Cardiac fibroblast (primary cell): ENCODE data around the gene ARMC3.

Experiments
- DNase-seq, 2 donors: peaks; one replicate each; pipeline versions ENCODE4 v3.0.0 to v3.0.0-alpha.2; 2010; ENCODE audit warnings: low read depth in 2 of 2
- H3K4me3 ChIP-seq, 2 donors: replicated peaks in 1 of 2; 1 replicate in 1 of 2; 2 replicates in 1 of 2; pipeline ENCODE4 v1.5.1; 2011; ENCODE audit warnings: low read depth in 2 of 2, low read length in 2 of 2, mild to moderate bottlenecking in 2 of 2, moderate library complexity in 1 of 2
- TF ChIP-seq, protein P1 (sequence below): IDR thresholded peaks from one replicate; pipeline ENCODE4 v1.5.1; 2011; ENCODE audit warnings: low read depth, mild to moderate bottlenecking, low read length, inconsistent platforms

The ARMC3 gene

DNA sequence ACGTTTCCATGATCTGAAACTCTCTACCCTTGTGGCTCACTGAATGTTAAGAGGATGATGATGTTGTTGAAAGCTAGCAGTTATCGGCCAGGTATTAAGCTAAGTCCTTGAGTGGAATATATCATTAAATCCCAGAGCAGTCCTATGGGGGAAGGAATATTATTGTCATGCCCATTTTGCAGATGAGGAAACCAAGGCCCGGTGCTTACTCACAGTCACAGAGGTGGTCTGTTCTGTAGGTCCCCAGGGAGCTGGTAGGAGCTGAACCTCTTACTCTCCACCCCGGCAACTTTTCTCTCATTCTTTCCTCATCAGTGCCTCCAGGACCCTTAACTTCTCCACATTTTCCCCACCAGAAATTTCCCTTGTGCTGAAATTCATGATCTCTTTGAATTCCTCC is 62.6 kb downstream of the ARMC3 start:
- DNase-seq: no peak
- H3K4me3 ChIP-seq: no peak overlapping the region
- TF ChIP-seq, protein P1, sequence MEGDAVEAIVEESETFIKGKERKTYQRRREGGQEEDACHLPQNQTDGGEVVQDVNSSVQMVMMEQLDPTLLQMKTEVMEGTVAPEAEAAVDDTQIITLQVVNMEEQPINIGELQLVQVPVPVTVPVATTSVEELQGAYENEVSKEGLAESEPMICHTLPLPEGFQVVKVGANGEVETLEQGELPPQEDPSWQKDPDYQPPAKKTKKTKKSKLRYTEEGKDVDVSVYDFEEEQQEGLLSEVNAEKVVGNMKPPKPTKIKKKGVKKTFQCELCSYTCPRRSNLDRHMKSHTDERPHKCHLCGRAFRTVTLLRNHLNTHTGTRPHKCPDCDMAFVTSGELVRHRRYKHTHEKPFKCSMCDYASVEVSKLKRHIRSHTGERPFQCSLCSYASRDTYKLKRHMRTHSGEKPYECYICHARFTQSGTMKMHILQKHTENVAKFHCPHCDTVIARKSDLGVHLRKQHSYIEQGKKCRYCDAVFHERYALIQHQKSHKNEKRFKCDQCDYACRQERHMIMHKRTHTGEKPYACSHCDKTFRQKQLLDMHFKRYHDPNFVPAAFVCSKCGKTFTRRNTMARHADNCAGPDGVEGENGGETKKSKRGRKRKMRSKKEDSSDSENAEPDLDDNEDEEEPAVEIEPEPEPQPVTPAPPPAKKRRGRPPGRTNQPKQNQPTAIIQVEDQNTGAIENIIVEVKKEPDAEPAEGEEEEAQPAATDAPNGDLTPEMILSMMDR: no peak

DNA sequence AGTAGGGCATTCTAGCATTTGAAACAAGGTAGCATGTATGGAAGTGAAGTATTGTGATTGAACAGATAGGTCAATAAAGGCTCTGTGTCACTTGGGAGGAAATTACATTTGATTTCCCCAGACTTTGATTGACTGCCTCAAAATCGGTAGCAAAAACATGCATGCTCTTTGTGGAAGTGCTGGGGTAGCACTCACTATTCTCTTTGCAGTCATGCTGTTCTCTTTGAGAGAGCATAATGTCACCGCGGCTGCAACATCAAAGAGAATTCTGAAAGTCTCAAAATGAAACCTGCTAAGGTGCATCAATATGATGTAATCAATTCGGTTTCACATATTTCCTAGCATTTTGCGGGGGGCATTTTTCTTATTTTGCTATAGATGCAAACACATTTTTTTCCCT is 64.2 kb downstream of the ARMC3 start:
- H3K4me3 ChIP-seq: no peak overlapping the region
- DNase-seq: no peak
- TF ChIP-seq, protein P1: no peak

DNA sequence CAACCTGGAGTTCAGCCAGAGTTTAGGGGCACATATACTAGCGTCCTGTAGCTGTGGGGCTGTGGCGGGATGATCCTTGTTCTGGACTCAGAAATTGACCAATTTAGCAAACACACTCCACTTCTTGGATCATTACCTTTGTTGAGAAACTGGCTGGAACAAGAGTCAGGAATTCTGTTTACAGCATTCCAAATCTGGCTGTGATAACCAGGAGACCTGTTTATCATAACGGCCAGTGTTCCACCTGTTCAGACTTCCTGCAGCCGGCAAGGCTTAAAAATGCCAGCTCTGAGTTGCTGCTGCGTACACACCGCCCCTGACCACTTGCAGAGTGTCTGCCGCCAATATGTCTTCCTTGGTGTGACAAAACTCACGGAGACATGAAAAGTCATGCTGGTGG is 64.8 kb downstream of the ARMC3 start:
- TF ChIP-seq, protein P1: no peak
- DNase-seq: no peak
- H3K4me3 ChIP-seq: no peak overlapping the region

DNA sequence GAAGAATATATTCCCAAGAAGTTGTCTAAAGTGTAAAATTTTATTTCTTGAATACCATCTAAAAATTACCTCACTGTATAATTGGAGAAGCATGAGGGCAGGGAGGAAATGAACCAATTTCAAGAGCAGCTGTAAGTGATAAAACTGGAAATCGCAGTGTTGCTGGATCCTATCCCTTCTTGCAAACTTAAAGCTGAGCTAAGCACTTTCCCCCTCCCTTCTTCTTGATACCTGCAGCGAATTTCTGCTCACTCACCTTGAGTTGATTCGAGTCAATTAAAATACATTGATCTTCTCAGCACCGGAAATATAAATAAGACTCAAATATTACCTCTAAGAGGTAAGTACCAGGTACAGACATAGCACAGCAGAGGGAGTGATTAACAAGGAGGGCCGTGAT is 65.5 kb downstream of the ARMC3 start:
- H3K4me3 ChIP-seq: no peak overlapping the region
- no peak for DNase-seq
- TF ChIP-seq, protein P1: no peak

DNA sequence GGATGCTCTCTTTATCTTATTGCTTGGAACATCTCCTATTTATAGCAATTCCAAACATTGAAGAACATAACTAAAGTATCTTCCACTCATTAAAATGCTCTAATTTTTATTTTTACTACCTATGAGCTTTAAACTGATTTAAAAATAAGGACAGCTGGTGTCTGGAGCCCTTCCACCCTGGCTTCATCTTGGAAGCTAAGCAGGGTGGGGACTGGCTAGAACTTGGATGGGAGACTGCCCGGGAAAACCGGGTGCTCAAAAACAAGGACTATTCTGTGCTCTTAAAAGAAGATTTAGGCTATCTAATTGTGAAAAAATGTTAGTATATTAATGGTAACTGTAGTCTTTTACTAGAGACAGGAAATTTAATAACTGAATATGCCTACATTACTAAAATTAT is 69.2 kb downstream of the ARMC3 start:
- peak; percentile 55 to 72 for DNase-seq
- TF ChIP-seq, protein P1: no peak
- H3K4me3 ChIP-seq: no peak overlapping the region

DNA sequence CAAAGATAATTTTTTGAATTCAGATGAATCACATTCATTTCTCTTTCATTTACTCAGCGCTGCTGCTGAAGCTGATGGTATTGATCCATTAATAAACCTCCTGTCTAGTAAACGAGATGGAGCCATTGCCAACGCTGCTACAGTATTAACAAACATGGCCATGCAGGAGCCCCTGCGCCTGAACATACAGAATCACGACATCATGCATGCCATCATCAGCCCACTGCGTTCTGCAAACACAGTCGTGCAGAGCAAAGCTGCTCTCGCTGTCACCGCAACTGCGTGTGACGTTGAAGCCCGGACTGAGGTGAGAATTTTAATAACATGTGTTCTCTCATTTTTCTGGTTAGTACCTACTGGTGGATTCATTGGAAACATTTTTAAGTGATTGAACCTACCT is 70.2 kb downstream of the ARMC3 start:
- TF ChIP-seq, protein P1: no peak
- no peak for DNase-seq
- no peak overlapping the region for H3K4me3 ChIP-seq

DNA sequence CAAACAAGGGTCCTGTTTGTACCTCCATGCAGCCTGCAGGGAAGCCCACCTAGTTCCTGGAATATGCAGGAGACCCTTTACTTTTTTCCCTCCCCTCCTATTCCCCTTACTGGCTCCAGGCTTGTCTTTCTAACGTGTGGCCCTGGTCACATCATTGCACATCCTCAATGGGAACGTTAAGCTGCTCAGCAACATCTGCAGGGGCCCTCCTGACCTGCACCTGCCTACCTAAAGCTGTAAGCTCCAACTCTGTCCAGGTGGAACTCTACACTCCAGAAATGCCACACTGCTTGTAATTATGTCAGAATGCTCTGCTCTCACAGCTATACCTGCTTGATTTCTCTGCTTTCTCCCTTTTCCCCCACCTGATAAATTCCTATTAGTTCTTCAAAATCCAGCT is 72.1 kb downstream of the ARMC3 start:
- no peak overlapping the region for H3K4me3 ChIP-seq
- DNase-seq: no peak
- TF ChIP-seq, protein P1: no peak
